Measurements from ENCODE around the gene SLCO1A2.

SLCO1A2 gene

DNA sequence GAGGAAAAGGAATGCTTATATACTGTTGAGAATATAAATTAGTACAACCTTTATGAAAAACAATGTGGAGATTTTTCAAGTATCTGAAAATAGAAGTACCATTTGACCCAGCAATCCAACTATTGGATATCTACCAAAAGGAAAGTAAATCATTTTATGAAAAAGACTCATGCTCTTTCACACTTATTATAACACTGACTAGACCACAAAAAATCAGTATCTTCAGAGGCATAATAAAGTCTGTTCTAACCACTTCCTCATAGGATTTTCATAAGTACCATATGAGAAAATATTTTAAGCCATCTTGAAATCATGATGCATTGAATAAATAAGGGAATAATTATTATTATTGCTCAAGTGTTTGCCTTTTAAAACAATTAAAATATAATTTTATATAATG lies 112.9 kb downstream of the SLCO1A2 start:
- Histone ChIP-seq H3K9me3 (ENCODE audit: control insufficient read depth, insufficient read depth, low read depth, low read length) (no peaks in the 10 kb centered on the region), H3K4me3 (ENCODE audit: low read depth, low read length) (no peak overlapping the region), H3K36me3 (ENCODE audit: control insufficient read depth in 2 of 2, insufficient read depth in 1 of 2, low read length in 2 of 2) (no peaks in the 10 kb centered on the region), H3K27ac (ENCODE audit: extremely low read depth, low read depth, low read length) (no peak overlapping the region), H3K4me1 (ENCODE audit: control insufficient read depth, insufficient read depth, low read length) (no peaks in the 10 kb centered on the region)
- TF ChIP-seq KLF8 (tag by site-specific recombination; IDR thresholded peaks at IDR 0.05) (no peak), ZBTB21 (tag by site-specific recombination; IDR thresholded peaks at IDR 0.05) (no peak), PRDM1 (tag by site-specific recombination; IDR thresholded peaks at IDR 0.05) (no peak), ZNF24 (tag by site-specific recombination; IDR thresholded peaks at IDR 0.05) (no peak), ZNF830 (tag by site-specific recombination; IDR thresholded peaks at IDR 0.05; ENCODE audit: low read depth) (no peak), ZNF529 (tag by site-specific recombination; IDR thresholded peaks at IDR 0.05; ENCODE audit: insufficient replicate concordance) (no peak), RBAK (tag by site-specific recombination; IDR thresholded peaks at IDR 0.05) (no peak), TRIM28 (IDR thresholded peaks at IDR 0.05; ENCODE audit: borderline replicate concordance, low read length) (no peak), ZNF654 (tag by site-specific recombination; IDR thresholded peaks at IDR 0.05; ENCODE audit: low read depth) (no peak), ZNF792 (tag by site-specific recombination; IDR thresholded peaks at IDR 0.05) (no peak), ZEB2 (tag by site-specific recombination; IDR thresholded peaks at IDR 0.05) (no peak), WT1 (tag by site-specific recombination; IDR thresholded peaks at IDR 0.05) (no peak), ZNF658 (tag by site-specific recombination; IDR thresholded peaks at IDR 0.05) (no peak)
- TF ChIP-seq, protein P1, sequence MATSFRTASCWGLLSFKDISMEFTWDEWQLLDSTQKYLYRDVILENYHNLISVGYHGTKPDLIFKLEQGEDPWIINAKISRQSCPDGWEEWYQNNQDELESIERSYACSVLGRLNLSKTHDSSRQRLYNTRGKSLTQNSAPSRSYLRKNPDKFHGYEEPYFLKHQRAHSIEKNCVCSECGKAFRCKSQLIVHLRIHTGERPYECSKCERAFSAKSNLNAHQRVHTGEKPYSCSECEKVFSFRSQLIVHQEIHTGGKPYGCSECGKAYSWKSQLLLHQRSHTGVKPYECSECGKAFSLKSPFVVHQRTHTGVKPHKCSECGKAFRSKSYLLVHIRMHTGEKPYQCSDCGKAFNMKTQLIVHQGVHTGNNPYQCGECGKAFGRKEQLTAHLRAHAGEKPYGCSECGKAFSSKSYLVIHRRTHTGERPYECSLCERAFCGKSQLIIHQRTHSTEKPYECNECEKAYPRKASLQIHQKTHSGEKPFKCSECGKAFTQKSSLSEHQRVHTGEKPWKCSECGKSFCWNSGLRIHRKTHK (tag by site-specific recombination; IDR thresholded peaks at IDR 0.05): no peak
- POLR2A ChIA-PET: no interaction called here
- CTCF ChIA-PET: no interaction called here

DNA sequence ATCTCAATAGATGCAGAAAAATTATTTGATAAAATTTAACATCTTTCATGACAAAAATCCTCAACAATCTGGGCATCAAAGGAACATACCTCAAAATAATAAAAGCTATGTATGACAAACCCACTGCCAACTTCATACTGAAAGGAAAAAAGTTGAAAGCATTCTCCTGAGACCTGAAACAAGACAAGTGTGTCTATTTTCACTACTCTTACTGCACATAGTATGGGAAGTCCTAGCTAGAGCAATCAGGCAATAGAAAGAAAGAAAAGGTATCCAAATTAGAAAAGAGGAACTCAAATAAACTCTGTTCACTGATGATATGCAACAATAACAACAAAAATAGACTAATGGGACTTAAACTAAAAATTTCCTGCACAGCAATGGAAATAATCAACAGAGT lies 113.6 kb downstream of the SLCO1A2 start:
- no peak overlapping the region for H3K27ac ChIP-seq (ENCODE audit: extremely low read depth, low read depth, low read length)
- no peaks in the 10 kb centered on the region for H3K4me1 ChIP-seq (ENCODE audit: control insufficient read depth, insufficient read depth, low read length)
- H3K36me3 ChIP-seq (ENCODE audit: control insufficient read depth in 2 of 2, insufficient read depth in 1 of 2, low read length in 2 of 2): no peaks in the 10 kb centered on the region
- ChIA-PET POLR2A (no interaction called here), CTCF (interaction anchor here (0.7 kb wide), 1 partner anchor 14 kb away, joined by 4 read pairs; no protein-coding TSS in a partner anchor)
- no peak for TF ChIP-seq ZNF768 (tag by site-specific recombination; IDR thresholded peaks at IDR 0.05)
- TF ChIP-seq, protein P2, sequence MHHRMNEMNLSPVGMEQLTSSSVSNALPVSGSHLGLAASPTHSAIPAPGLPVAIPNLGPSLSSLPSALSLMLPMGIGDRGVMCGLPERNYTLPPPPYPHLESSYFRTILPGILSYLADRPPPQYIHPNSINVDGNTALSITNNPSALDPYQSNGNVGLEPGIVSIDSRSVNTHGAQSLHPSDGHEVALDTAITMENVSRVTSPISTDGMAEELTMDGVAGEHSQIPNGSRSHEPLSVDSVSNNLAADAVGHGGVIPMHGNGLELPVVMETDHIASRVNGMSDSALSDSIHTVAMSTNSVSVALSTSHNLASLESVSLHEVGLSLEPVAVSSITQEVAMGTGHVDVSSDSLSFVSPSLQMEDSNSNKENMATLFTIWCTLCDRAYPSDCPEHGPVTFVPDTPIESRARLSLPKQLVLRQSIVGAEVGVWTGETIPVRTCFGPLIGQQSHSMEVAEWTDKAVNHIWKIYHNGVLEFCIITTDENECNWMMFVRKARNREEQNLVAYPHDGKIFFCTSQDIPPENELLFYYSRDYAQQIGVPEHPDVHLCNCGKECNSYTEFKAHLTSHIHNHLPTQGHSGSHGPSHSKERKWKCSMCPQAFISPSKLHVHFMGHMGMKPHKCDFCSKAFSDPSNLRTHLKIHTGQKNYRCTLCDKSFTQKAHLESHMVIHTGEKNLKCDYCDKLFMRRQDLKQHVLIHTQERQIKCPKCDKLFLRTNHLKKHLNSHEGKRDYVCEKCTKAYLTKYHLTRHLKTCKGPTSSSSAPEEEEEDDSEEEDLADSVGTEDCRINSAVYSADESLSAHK (tag by site-specific recombination; IDR thresholded peaks at IDR 0.05): no peak
- H3K4me3 ChIP-seq (ENCODE audit: low read depth, low read length): no peak overlapping the region
- H3K9me3 ChIP-seq (ENCODE audit: control insufficient read depth, insufficient read depth, low read depth, low read length): no peaks in the 10 kb centered on the region

DNA sequence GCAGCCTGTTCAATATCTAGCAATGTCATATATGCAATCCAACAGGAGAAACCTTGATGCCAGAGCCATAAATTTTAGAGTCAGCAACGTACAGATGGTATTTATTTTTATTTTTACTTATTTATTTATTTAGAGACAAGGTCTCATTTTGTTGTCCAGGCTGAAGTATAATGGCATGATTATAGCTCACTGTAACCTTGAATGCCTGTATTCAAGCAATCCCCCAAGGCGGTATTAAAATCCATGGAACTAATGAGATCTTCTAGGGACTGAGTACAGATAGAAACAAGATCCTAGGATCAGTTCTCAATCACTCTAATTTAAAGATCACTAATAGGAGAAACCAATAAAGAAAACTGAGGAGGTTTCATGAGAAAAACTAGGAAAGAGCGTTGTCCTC lies 114.5 kb downstream of the SLCO1A2 start:
- H3K36me3 ChIP-seq (ENCODE audit: control insufficient read depth in 2 of 2, insufficient read depth in 1 of 2, low read length in 2 of 2): no peaks in the 10 kb centered on the region
- CTCF ChIA-PET: no interaction called here
- no peaks in the 10 kb centered on the region for H3K4me1 ChIP-seq (ENCODE audit: control insufficient read depth, insufficient read depth, low read length)
- no peak for TF ChIP-seq ZNF214 (tag by site-specific recombination; IDR thresholded peaks at IDR 0.05; ENCODE audit: borderline replicate concordance)
- H3K27ac ChIP-seq (ENCODE audit: extremely low read depth, low read depth, low read length): no peak overlapping the region
- POLR2A ChIA-PET: no interaction called here
- no peak overlapping the region for H3K4me3 ChIP-seq (ENCODE audit: low read depth, low read length)
- H3K9me3 ChIP-seq (ENCODE audit: control insufficient read depth, insufficient read depth, low read depth, low read length): no peaks in the 10 kb centered on the region

Measured in HEK293 (cell line).